Mesothelial cell of epicardium (in vitro differentiated cells): ENCODE results near the gene KCNK6. TPM values are rescaled to one million over a fixed set of nuclear protein-coding genes. Genes with fewer than 3 reads are reported as not detected.

Experiments
- DNase-seq, 2 experiments: peaks; one replicate each; pipeline ENCODE4 v3.0.0; 2021; ENCODE audit warnings: low spot score in 2 of 2; ENCODE audit not compliant: unreplicated experiment in 2 of 2
- H3K27ac Mint-ChIP-seq: 2 replicates; pipeline ENCODE4 v1.8.0; 2021; ENCODE audit warnings: mixed read lengths
- H3K27me3 Mint-ChIP-seq: 2 replicates; pipeline ENCODE4 v1.8.0; 2021; ENCODE audit warnings: low read depth, mixed read lengths
- H3K36me3 Mint-ChIP-seq: 2 replicates; pipeline ENCODE4 v1.8.0; 2021; ENCODE audit warnings: mixed read lengths
- H3K4me1 Mint-ChIP-seq: 2 replicates; pipeline ENCODE4 v1.8.0; 2021; ENCODE audit warnings: mixed read lengths
- H3K4me3 Mint-ChIP-seq: 2 replicates; pipeline ENCODE4 v1.8.0; 2021; ENCODE audit warnings: mild to moderate bottlenecking, moderate library complexity, mixed read lengths
- H3K9me3 Mint-ChIP-seq: 2 replicates; pipeline ENCODE4 v1.8.0; 2021; ENCODE audit warnings: mixed read lengths
- CTCF ChIP-seq: fragments of 200-600 bp; sonication (generic); IDR thresholded peaks from one replicate; pipeline ENCODE4 v1.5.0; 2021; ENCODE audit warnings: antibody characterized with exemption; ENCODE audit not compliant: unreplicated experiment
- total RNA-seq: library from RNA; stranded (reverse); gene quantifications from 3 replicates; pipeline ENCODE4 v1.2.1, GENCODE V29; 2021

Gene KCNK6
- total RNA-seq, 1 donor from 2014 or later, result 2.9 TPM

- peak overlapping the region; percentile 29 for H3K4me3 Mint-ChIP-seq
- no peak overlapping the region for H3K27ac Mint-ChIP-seq
- no peaks in the 10 kb centered on the region for H3K36me3 Mint-ChIP-seq
- peaks cover 33% of the 10 kb centered on the region for H3K27me3 Mint-ChIP-seq
- no peaks in the 10 kb centered on the region for H3K9me3 Mint-ChIP-seq
- H3K4me1 Mint-ChIP-seq, result peaks cover 25% of the 10 kb centered on the region
- TF ChIP-seq CTCF, result no peak
- no peak for DNase-seq
Measured at GRCh38 chr19:38320969-38321339, 1.3 kb downstream of the KCNK6 start.

- H3K27me3 Mint-ChIP-seq, result peaks cover 33% of the 10 kb centered on the region
- no peak for TF ChIP-seq CTCF
- H3K4me3 Mint-ChIP-seq, result no peak overlapping the region
Measured at GRCh38 chr19:38321646-38322196, 2.1 kb downstream of the KCNK6 start.

GRCh38 chr19:38323291-38323690 is 3.6 kb downstream of the KCNK6 start:
- DNase-seq, result no peak
- no peak overlapping the region for H3K4me3 Mint-ChIP-seq
- H3K36me3 Mint-ChIP-seq, result no peaks in the 10 kb centered on the region
- no peaks in the 10 kb centered on the region for H3K9me3 Mint-ChIP-seq
- H3K27me3 Mint-ChIP-seq, result peaks cover 31% of the 10 kb centered on the region
- H3K27ac Mint-ChIP-seq, result no peak overlapping the region
- H3K4me1 Mint-ChIP-seq, result peaks cover 25% of the 10 kb centered on the region
- TF ChIP-seq CTCF, result no peak

More at GRCh38 chr19:38321646-38322196, 2.1 kb downstream of the KCNK6 start:
- H3K9me3 Mint-ChIP-seq, result no peaks in the 10 kb centered on the region
- no peak for DNase-seq
- peaks cover 25% of the 10 kb centered on the region for H3K4me1 Mint-ChIP-seq
- H3K36me3 Mint-ChIP-seq, result no peaks in the 10 kb centered on the region
- H3K27ac Mint-ChIP-seq, result peak overlapping the region; percentile 18

GRCh38 chr19:38324431-38324830 is 4.8 kb downstream of the KCNK6 start:
- no peak for DNase-seq
- H3K9me3 Mint-ChIP-seq, result no peaks in the 10 kb centered on the region
- H3K4me1 Mint-ChIP-seq, result peaks cover 15% of the 10 kb centered on the region
- H3K27ac Mint-ChIP-seq, result no peak overlapping the region
- H3K36me3 Mint-ChIP-seq, result no peaks in the 10 kb centered on the region
- H3K27me3 Mint-ChIP-seq, result peaks cover 20% of the 10 kb centered on the region
- no peak for TF ChIP-seq CTCF
- no peak overlapping the region for H3K4me3 Mint-ChIP-seq

GRCh38 chr19:38326591-38326990 is 6.9 kb downstream of the KCNK6 start:
- peaks cover 2% of the 10 kb centered on the region for H3K27me3 Mint-ChIP-seq
- peaks cover 7% of the 10 kb centered on the region for H3K4me1 Mint-ChIP-seq
- H3K9me3 Mint-ChIP-seq, result no peaks in the 10 kb centered on the region
- no peak overlapping the region for H3K27ac Mint-ChIP-seq
- H3K36me3 Mint-ChIP-seq, result no peaks in the 10 kb centered on the region
- DNase-seq, result no peak
- no peak for TF ChIP-seq CTCF
- H3K4me3 Mint-ChIP-seq, result no peak overlapping the region

- H3K36me3 Mint-ChIP-seq, result no peaks in the 10 kb centered on the region
- H3K4me1 Mint-ChIP-seq, result no peaks in the 10 kb centered on the region
- TF ChIP-seq CTCF, result no peak
- no peak overlapping the region for H3K27ac Mint-ChIP-seq
- DNase-seq, result no peak
- no peak overlapping the region for H3K4me3 Mint-ChIP-seq
- no peaks in the 10 kb centered on the region for H3K27me3 Mint-ChIP-seq
- H3K9me3 Mint-ChIP-seq, result no peaks in the 10 kb centered on the region
Measured at GRCh38 chr19:38329651-38330050, 10.0 kb downstream of the KCNK6 start.
